Measurements from ENCODE around the gene STEAP4.

- TF ChIP-seq POLR2A (IDR thresholded peaks at IDR 0.05) (no peak), CTCF (IDR thresholded peaks at IDR 0.05) (no peak)
Observed at GRCh38 chr7:88307823-88308222, 1.1 kb upstream of the STEAP4 start.
